ENCODE data around the gene SSH2.

SSH2 gene

DNA sequence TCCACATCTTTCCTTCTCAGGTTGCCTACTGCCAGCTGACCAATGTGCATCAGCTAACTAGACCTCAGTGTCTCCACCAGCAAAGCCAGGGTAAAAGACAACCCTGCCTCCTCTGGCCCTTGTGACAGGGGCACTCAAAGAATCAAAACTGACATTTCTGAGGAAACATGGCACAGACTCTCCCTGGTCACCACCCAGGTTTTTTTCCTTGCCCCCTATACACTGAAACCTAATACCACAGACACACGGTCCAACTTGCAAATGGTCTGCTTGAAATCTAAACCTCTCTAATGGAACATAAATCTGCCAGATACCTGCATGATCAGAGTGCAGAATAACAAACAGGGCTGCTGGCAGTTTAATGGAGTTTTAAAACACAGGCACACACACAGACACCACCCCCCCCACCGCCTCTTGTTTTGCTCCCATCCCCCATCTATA lies 287.8 kb downstream of the SSH2 start:
- H3K4me3 ChIP-seq (ENCODE audit: low read depth, low read length) = no peak overlapping the region

DNA sequence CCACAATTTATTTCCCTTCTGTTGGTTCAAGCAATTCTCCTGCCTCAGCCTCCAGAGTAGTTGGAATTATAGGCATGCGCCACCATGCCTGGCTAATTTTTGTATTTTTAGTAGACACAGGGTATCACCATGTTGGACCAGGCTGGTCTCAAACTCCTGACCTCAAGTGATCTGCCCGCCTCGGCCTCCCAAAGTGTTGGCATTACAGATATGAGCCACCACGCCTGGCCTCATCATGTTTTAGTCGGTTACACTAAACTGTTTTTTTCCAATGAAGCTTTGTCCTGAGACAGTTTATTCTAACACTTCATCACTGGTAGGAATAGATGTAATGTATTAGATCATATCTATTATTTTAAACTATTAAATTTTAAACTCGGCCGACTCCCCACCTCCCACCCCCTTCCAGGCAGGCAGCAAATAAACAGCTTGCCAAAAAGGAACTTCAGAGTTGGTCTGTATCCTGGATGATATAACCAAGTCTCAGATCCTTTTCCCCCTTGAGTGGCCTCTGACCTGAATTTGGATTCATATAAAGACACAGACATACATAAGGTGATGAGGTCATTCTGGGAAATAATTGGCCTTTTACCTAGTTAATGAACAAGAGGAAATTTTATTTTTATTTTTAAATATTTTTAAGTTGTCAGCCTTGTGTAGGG lies 288.9 kb downstream of the SSH2 start:
- H3K4me3 ChIP-seq (ENCODE audit: low read depth, low read length) = no peak overlapping the region

GRCh38 chr17:29640413-29640812 lies 289.6 kb downstream of the SSH2 start:
- H3K4me3 ChIP-seq (ENCODE audit: low read depth, low read length) = no peak overlapping the region

DNA sequence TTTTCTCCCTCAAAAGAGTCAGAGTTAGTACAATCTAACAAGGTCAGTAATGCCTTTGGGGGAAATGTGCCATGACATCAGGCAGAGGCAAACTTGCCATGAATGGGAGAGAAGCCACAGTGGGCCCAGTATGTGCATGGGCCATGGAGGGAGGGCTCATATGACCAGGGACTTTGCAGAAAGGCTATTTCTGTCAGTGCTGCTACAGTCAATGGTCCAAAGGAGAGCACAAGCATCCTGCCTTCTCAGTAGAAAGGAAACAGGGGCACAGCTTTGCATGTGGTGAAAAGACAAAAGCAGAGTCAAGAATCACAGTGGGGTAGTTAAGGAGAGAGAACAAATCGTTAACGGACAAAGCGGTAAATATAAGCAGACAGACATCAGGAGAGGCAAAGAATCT lies 296.1 kb downstream of the SSH2 start:
- H3K4me3 ChIP-seq (ENCODE audit: low read depth, low read length) = no peak overlapping the region

GRCh38 chr17:29630630-29631193 lies 299.3 kb downstream of the SSH2 start:
- no peak overlapping the region for H3K4me3 ChIP-seq (ENCODE audit: low read depth, low read length)

- no peak overlapping the region for H3K4me3 ChIP-seq (ENCODE audit: low read depth, low read length)
Measured at GRCh38 chr17:29629839-29630238, 300.2 kb downstream of the SSH2 start.

GRCh38 chr17:29628644-29629043 lies 301.4 kb downstream of the SSH2 start:
- no peak overlapping the region for H3K4me3 ChIP-seq (ENCODE audit: low read depth, low read length)

GRCh38 chr17:29627951-29628350 lies 302.1 kb downstream of the SSH2 start:
- no peak overlapping the region for H3K4me3 ChIP-seq (ENCODE audit: low read depth, low read length)

GRCh38 chr17:29625037-29625750 lies 304.8 kb downstream of the SSH2 start:
- no peak overlapping the region for H3K4me3 ChIP-seq (ENCODE audit: low read depth, low read length)

- H3K4me3 ChIP-seq (ENCODE audit: low read depth, low read length) = no peak overlapping the region
Measured at GRCh38 chr17:29624586-29624985, 305.4 kb downstream of the SSH2 start.

GRCh38 chr17:29623283-29623647 lies 306.8 kb downstream of the SSH2 start:
- peak overlapping the region; percentile 50 for H3K4me3 ChIP-seq (ENCODE audit: low read depth, low read length)

DNA sequence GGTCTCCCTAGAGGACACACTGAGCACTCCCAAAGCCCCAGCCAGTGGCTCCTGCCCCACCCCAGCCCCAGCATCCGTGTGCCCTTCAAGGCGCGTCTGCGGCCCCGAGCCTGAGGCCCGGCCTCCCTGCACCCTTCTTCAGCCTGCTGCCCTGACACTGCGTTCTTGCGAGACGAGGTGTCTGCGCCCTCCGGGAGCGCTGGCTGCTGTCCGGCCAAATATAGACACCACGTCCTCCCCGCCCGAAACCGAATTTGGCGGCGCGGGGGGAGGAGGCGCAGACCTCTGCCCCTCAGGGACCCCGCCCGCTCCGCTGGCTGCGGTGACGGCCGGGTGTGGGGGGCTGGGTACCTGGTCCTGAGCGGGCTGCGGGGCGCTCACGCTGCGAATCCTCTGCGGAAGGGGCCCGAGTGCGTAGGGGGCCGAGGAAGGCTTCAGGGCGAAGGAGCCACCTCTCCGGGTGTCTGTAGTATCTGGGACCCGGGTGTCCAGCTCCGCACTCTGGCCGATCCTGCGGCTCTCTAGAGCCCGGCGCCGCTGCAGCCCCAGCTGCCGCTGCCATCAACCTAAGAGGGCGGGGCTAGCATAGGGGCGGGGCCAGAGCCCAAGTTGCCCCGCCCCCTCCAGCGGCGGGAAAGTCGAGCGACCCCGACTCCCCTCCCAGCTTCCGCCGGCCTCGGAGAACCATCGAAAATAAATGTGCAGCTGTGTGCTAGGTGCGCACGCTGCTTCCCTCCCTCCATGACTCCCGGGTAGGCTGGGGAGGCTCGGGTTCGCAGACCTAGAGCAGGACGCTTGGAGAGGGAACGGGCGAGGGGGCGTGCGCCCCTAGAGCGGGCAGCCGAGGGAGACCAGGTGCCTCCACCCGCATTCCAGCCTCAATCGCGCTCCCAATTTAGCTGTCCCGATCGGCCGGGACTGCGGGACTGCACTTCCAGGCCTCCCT lies 307.4 kb downstream of the SSH2 start, which contains the start of gene CORO6:
Gene CORO6 (minus strand): TSS at position 576 of the 946 bp plus-strand sequence. CDS start 1,491 bp downstream, outside the sequence.
- H3K4me3 ChIP-seq (ENCODE audit: low read depth, low read length) = peak within 1 kb of the TSS; percentile 50

- H3K4me3 ChIP-seq (ENCODE audit: low read depth, low read length) = no peak overlapping the region
Measured at GRCh38 chr17:29621751-29622194, 308.3 kb downstream of the SSH2 start.

- H3K4me3 ChIP-seq (ENCODE audit: low read depth, low read length) = no peak overlapping the region
Measured at GRCh38 chr17:29620779-29621500, 309.1 kb downstream of the SSH2 start.

GRCh38 chr17:29620271-29620670 lies 309.8 kb downstream of the SSH2 start:
- no peak overlapping the region for H3K4me3 ChIP-seq (ENCODE audit: low read depth, low read length)

GRCh38 chr17:29619251-29619650 lies 310.8 kb downstream of the SSH2 start:
- H3K4me3 ChIP-seq (ENCODE audit: low read depth, low read length) = no peak overlapping the region

GRCh38 chr17:29618272-29619065 lies 311.6 kb downstream of the SSH2 start:
- no peak overlapping the region for H3K4me3 ChIP-seq (ENCODE audit: low read depth, low read length)

- H3K4me3 ChIP-seq (ENCODE audit: low read depth, low read length) = no peak overlapping the region
Measured at GRCh38 chr17:29617481-29618271, 312.4 kb downstream of the SSH2 start.

DNA sequence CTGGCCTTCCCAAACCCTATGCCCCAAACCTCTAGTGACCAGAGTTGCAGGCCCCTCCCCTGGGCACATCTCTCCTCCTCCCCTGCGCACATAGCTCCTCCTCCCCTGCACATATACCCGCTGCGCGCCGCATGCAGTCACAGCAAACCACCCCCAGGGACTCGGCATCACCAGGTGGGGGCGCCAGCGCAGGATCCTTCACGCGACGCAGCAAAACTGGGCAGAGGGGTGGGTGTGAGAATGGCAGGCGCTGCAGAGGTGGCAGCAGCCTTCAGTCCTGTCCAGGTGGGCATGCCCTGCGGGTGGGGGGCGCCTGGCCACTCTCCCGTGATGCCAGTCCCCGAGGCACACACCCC lies 312.9 kb downstream of the SSH2 start:
- no peak overlapping the region for H3K4me3 ChIP-seq (ENCODE audit: low read depth, low read length)
